MM.1S (cell line): Measurements from ENCODE around the gene TAS1R2.

ENCODE experiments used
- EZH2 ChIP-seq: fragments of 300-600 bp; sonication (generic); optimal IDR thresholded peaks from 2 replicates; pipeline ENCODE3; 2017; ENCODE audit warnings: low read depth, mild to moderate bottlenecking, antibody characterized with exemption, low read length, mixed read lengths
- EZH2phosphoT487 ChIP-seq: fragments of 300-600 bp; sonication (generic); IDR thresholded peaks from 2 replicates; pipeline ENCODE4 v1.6.1; 2018; ENCODE audit warnings: antibody characterized with exemption, low read length
- TF ChIP-seq, protein P1 (sequence below): fragments of 300-600 bp; sonication (generic); IDR thresholded peaks from 2 replicates; pipeline ENCODE4 v1.5.1; 2016; ENCODE audit warnings: antibody characterized with exemption, low read length, mixed read lengths

DNA sequence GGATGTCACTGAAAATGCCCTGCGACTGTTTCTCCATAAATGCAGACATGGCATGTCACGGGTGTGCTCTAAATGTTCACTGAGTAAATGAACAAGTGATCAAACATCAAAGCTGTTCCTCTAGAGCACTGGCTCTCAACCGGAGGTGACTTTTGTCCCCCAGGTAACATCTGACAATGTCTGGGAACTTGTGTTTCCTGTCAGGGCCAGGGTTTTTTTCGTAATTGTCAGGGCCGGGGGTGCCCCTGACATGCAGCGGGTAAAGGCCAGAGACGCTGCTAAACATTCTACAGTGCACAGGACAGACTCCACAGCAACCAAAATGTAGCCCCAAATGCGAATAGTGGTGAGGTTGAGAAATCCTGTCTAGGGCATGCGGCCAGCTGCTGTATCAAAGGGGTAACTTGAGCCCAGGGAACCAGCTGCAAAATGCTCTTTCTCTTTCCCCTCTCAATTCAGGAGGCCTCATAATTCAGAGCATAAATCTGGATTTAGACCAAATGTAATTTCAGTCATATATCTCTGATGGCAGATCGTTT, 40.9 kb upstream of the TAS1R2 start:
- TF ChIP-seq, protein P1, sequence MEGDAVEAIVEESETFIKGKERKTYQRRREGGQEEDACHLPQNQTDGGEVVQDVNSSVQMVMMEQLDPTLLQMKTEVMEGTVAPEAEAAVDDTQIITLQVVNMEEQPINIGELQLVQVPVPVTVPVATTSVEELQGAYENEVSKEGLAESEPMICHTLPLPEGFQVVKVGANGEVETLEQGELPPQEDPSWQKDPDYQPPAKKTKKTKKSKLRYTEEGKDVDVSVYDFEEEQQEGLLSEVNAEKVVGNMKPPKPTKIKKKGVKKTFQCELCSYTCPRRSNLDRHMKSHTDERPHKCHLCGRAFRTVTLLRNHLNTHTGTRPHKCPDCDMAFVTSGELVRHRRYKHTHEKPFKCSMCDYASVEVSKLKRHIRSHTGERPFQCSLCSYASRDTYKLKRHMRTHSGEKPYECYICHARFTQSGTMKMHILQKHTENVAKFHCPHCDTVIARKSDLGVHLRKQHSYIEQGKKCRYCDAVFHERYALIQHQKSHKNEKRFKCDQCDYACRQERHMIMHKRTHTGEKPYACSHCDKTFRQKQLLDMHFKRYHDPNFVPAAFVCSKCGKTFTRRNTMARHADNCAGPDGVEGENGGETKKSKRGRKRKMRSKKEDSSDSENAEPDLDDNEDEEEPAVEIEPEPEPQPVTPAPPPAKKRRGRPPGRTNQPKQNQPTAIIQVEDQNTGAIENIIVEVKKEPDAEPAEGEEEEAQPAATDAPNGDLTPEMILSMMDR, result no peak
- TF ChIP-seq EZH2 (no peak), EZH2phosphoT487 (no peak)
